Lower lobe of right lung (tissue), 2 donors: ENCODE results near the gene FAM193B. TPM values are rescaled to one million over a fixed set of nuclear protein-coding genes. Genes with fewer than 3 reads are reported as not detected.
A peak's percentile ranks its signal among the peaks of the same experiment; 100 is the strongest.

Experiments
- ATAC-seq, 2 donors: fragments of 200-7000 bp; cut with Tn5 transposase; one replicate each; pipeline ENCODE4 v1.9.1; 2020 to 2022; ENCODE audit warnings: mild to moderate bottlenecking in 2 of 2, moderate library complexity in 2 of 2
- DNase-seq: peaks from one replicate; pipeline ENCODE4 v3.0.0-alpha.2; 2020
- H3K27ac ChIP-seq: fragments of 200-600 bp; one replicate; pipeline ENCODE4 v1.8.0; 2022
- H3K27me3 ChIP-seq: fragments of 200-600 bp; one replicate; pipeline ENCODE4 v1.8.0; 2022; ENCODE audit warnings: low read depth
- H3K36me3 ChIP-seq: fragments of 200-600 bp; one replicate; pipeline ENCODE4 v1.8.0; 2022; ENCODE audit warnings: mild to moderate bottlenecking
- H3K4me1 ChIP-seq: fragments of 200-600 bp; one replicate; pipeline ENCODE4 v1.8.0; 2022
- H3K4me3 ChIP-seq: fragments of 200-600 bp; one replicate; pipeline ENCODE4 v1.8.0; 2022; ENCODE audit warnings: mild to moderate bottlenecking
- H3K9me3 ChIP-seq: fragments of 200-600 bp; one replicate; pipeline ENCODE4 v1.8.0; 2022
- intact Hi-C: fragments of 100-400 bp; cut with DNase I; formaldehyde crosslinking; loops from one replicate; pipeline ENCODE4 v1.11.0; 2022
- total RNA-seq: library from RNA; stranded (reverse); fragmentation: NEBNext Ultra II Directional; extraction: Animal tissue kit (Norgen Biotek cat#: 25700); gene quantifications from one replicate; pipeline ENCODE4 v1.2.1, GENCODE V29; 2021
- TF ChIP-seq, protein P1 (sequence below): fragments of 200-600 bp; IDR thresholded peaks from one replicate; pipeline ENCODE4 v1.8.0; 2022; ENCODE audit warnings: antibody characterized with exemption, mild to moderate bottlenecking
- donor health status: DM: no; HTN: yes; CAD: no; lungs with severe emphysema.

Gene FAM193B
- total RNA-seq, 1 donor from 2014 or later, result 89.1 TPM

GRCh38 chr5:177552839-177553455, 1.4 kb downstream of the FAM193B start:
- ATAC-seq (no peak), DNase-seq (no peak)
- H3K4me3 ChIP-seq, result peak overlapping the region; percentile 96
- H3K36me3 ChIP-seq, result peaks cover 18% of the 10 kb centered on the region
- intact Hi-C loops, result no loop called here
- no peaks in the 10 kb centered on the region for H3K27me3 ChIP-seq
- peak overlapping the region; percentile 84 for H3K27ac ChIP-seq
- no peaks in the 10 kb centered on the region for H3K9me3 ChIP-seq
- peaks cover 48% of the 10 kb centered on the region for H3K4me1 ChIP-seq
- TF ChIP-seq, protein P1, sequence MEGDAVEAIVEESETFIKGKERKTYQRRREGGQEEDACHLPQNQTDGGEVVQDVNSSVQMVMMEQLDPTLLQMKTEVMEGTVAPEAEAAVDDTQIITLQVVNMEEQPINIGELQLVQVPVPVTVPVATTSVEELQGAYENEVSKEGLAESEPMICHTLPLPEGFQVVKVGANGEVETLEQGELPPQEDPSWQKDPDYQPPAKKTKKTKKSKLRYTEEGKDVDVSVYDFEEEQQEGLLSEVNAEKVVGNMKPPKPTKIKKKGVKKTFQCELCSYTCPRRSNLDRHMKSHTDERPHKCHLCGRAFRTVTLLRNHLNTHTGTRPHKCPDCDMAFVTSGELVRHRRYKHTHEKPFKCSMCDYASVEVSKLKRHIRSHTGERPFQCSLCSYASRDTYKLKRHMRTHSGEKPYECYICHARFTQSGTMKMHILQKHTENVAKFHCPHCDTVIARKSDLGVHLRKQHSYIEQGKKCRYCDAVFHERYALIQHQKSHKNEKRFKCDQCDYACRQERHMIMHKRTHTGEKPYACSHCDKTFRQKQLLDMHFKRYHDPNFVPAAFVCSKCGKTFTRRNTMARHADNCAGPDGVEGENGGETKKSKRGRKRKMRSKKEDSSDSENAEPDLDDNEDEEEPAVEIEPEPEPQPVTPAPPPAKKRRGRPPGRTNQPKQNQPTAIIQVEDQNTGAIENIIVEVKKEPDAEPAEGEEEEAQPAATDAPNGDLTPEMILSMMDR, result no peak

DNA sequence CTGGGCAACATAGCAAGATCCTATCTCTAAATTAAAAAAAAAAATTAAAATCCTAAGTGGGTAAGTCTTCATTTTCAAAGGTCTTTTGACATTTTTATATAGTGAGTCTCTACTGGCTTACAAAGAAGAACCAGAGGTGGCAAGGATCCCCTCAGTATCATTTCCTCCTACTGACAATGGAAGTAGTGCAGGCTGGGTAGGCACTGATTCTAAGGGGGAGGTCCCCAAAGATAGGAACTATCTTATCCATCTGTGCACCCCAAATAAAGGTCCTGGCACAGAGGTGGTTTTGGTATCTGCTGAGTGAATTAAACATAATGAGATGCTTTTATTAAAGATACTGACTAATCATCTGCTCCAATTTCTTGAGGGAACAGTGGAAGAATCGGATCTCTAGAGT, 4.2 kb downstream of the FAM193B start:
- TF ChIP-seq, protein P1, result no peak
- Histone ChIP-seq H3K4me3 (no peak overlapping the region), H3K4me1 (peaks cover 70% of the 10 kb centered on the region), H3K36me3 (peaks cover 18% of the 10 kb centered on the region), H3K27ac (no peak overlapping the region), H3K27me3 (no peaks in the 10 kb centered on the region), H3K9me3 (no peaks in the 10 kb centered on the region)
- intact Hi-C loops, result no loop called here
- DNase-seq (no peak), ATAC-seq (no peak)

- intact Hi-C loops, result no loop called here
- H3K27ac ChIP-seq, result no peak overlapping the region
- TF ChIP-seq, protein P1, result no peak
- peaks cover 69% of the 10 kb centered on the region for H3K4me1 ChIP-seq
- no peak for DNase-seq
- no peaks in the 10 kb centered on the region for H3K27me3 ChIP-seq
- no peaks in the 10 kb centered on the region for H3K9me3 ChIP-seq
- no peak for ATAC-seq
- H3K4me3 ChIP-seq, result no peak overlapping the region
- peaks cover 18% of the 10 kb centered on the region for H3K36me3 ChIP-seq
Observed at GRCh38 chr5:177548495-177548894, 5.9 kb downstream of the FAM193B start.

- Histone ChIP-seq H3K4me1 (peaks cover 61% of the 10 kb centered on the region), H3K27me3 (no peaks in the 10 kb centered on the region), H3K36me3 (peaks cover 18% of the 10 kb centered on the region), H3K4me3 (no peak overlapping the region), H3K9me3 (no peaks in the 10 kb centered on the region), H3K27ac (no peak overlapping the region)
- TF ChIP-seq, protein P1, result no peak
- DNase-seq, result no peak
- ATAC-seq, result no peak
- intact Hi-C loops, result no loop called here
Observed at GRCh38 chr5:177547736-177548135, 6.6 kb downstream of the FAM193B start.

DNA sequence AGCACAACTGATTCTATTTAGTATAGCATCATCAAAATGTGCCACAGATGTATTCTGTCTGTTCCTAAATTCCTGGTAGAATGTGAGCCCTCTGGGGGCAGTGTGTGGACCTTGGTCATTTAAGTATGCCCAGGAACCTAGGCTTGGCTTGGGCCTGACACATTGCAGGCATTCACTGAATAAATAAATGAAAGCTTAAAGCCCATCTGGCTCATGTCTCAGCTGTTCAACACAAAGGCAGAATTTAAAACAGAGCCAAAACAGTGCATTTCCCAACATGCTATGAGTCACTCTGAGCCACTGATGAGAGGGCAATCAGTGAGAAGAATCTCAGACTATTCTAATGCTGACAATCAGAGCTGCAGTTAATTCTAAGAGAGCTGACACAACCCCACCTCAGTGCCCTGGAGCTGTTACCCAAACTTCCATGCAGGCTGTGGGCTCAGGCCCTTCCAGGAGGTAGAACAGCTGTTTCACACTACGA, 8.1 kb downstream of the FAM193B start:
- no peak for DNase-seq
- peak overlapping the region; percentile 59 for H3K27ac ChIP-seq
- H3K9me3 ChIP-seq, result no peaks in the 10 kb centered on the region
- peaks cover 50% of the 10 kb centered on the region for H3K4me1 ChIP-seq
- TF ChIP-seq, protein P1, result no peak
- no peak overlapping the region for H3K4me3 ChIP-seq
- intact Hi-C loops, result no loop called here
- H3K27me3 ChIP-seq, result no peaks in the 10 kb centered on the region
- peaks cover 6% of the 10 kb centered on the region for H3K36me3 ChIP-seq
- ATAC-seq, result peak; percentile 81 to 86
